Right atrium auricular region (tissue), 2 donors: ENCODE measurements around the gene DYSF. TPM values are rescaled to one million over a fixed set of nuclear protein-coding genes. Genes with fewer than 3 reads are reported as not detected.
A peak's percentile ranks its signal among the peaks of the same experiment; 100 is the strongest.

Source experiments
- DNase-seq: peaks from one replicate; pipeline ENCODE4 v3.0.0-alpha.2; 2019; ENCODE audit warnings: low spot score
- H3K27ac ChIP-seq, 2 donors: fragments of 200-600 bp; sonication (generic); 1 replicate in 1 of 2; 2 replicates in 1 of 2; pipeline ENCODE4 v1.5.1; 2016 to 2019
- H3K27me3 ChIP-seq, 2 donors: fragments of 200-600 bp; sonication (generic); one replicate each; pipeline versions ENCODE4 v1.5.1 to v1.6.0; 2017 to 2019
- H3K36me3 ChIP-seq: fragments of 200-600 bp; sonication (generic); one replicate; pipeline ENCODE4 v1.5.1; 2016
- H3K4me1 ChIP-seq, 2 donors: fragments of 200-600 bp; sonication (generic); one replicate each; pipeline versions ENCODE4 v1.5.1 to v1.6.0; 2017 to 2019
- H3K4me3 ChIP-seq, 2 donors: fragments of 200-600 bp; sonication (generic); 1 replicate in 1 of 2; 2 replicates in 1 of 2; pipeline ENCODE4 v1.5.1; 2017 to 2019; ENCODE audit warnings: mild to moderate bottlenecking in 1 of 2, moderate library complexity in 1 of 2
- H3K9me3 ChIP-seq, 2 donors: fragments of 200-600 bp; sonication (generic); one replicate each; pipeline ENCODE4 v1.5.1; 2019
- CTCF ChIP-seq, 2 donors: fragments of 200-600 bp; sonication (generic); IDR thresholded peaks; one replicate each; pipeline ENCODE4 v1.5.1; 2019; ENCODE audit warnings: antibody characterized with exemption in 2 of 2
- total RNA-seq, 2 donors: library from RNA; depleted of rRNA; stranded (reverse); fragments of >200 nt; gene quantifications; one replicate each; pipeline ENCODE4 v1.1.0, GENCODE V29; 2016

DYSF gene
- total RNA-seq, 2 donors from 2014 or later, result 31.3 to 52.1 TPM

- DNase-seq, result no peak
- no peak for TF ChIP-seq CTCF (IDR thresholded peaks at IDR 0.05)
- Histone ChIP-seq H3K9me3 (no peaks in the 10 kb centered on the region), H3K27ac (no peak overlapping the region), H3K4me1 (no peaks in the 10 kb centered on the region), H3K36me3 (peaks cover 47% of the 10 kb centered on the region), H3K27me3 (no peaks in the 10 kb centered on the region), H3K4me3 (no peak overlapping the region)
These were observed 114.7 kb downstream of the DYSF start for GRCh38 chr2:71568103-71568502.

GRCh38 chr2:71570511-71570910, 117.2 kb downstream of the DYSF start:
- Histone ChIP-seq H3K4me3 (no peak overlapping the region), H3K4me1 (peaks cover 0 to 11% of the 10 kb centered on the region in 2 donors), H3K36me3 (peaks cover 47% of the 10 kb centered on the region), H3K27me3 (no peaks in the 10 kb centered on the region), H3K27ac (no peak overlapping the region), H3K9me3 (no peaks in the 10 kb centered on the region)
- no peak for TF ChIP-seq CTCF (IDR thresholded peaks at IDR 0.05)
- no peak for DNase-seq

- Histone ChIP-seq H3K9me3 (no peaks in the 10 kb centered on the region), H3K4me1 (peaks cover 0 to 16% of the 10 kb centered on the region in 2 donors), H3K27me3 (no peaks in the 10 kb centered on the region), H3K36me3 (peaks cover 47% of the 10 kb centered on the region), H3K27ac (no peak overlapping the region), H3K4me3 (no peak overlapping the region)
- TF ChIP-seq CTCF (IDR thresholded peaks at IDR 0.05), result no peak
- DNase-seq, result no peak
These were observed 117.6 kb downstream of the DYSF start for GRCh38 chr2:71570951-71571460.

GRCh38 chr2:71571945-71572344, 118.6 kb downstream of the DYSF start:
- Histone ChIP-seq H3K4me1 (peaks cover 0 to 25% of the 10 kb centered on the region in 2 donors), H3K4me3 (no peak overlapping the region), H3K9me3 (no peaks in the 10 kb centered on the region), H3K27me3 (no peaks in the 10 kb centered on the region), H3K27ac (no peak overlapping the region), H3K36me3 (peaks cover 47% of the 10 kb centered on the region)
- no peak for TF ChIP-seq CTCF (IDR thresholded peaks at IDR 0.05)
- no peak for DNase-seq

GRCh38 chr2:71575966-71576365, 122.6 kb downstream of the DYSF start:
- Histone ChIP-seq H3K9me3 (no peaks in the 10 kb centered on the region), H3K4me1 (peaks cover 0 to 39% of the 10 kb centered on the region in 2 donors), H3K27ac (peak overlapping the region; percentile 6 to 7), H3K36me3 (peaks cover 31% of the 10 kb centered on the region), H3K4me3 (no peak overlapping the region), H3K27me3 (no peaks in the 10 kb centered on the region)
- no peak for TF ChIP-seq CTCF (IDR thresholded peaks at IDR 0.05)
- DNase-seq, result no peak

GRCh38 chr2:71576541-71576940, 123.2 kb downstream of the DYSF start:
- H3K9me3 ChIP-seq, result no peaks in the 10 kb centered on the region
- no peaks in the 10 kb centered on the region for H3K27me3 ChIP-seq
- peaks cover 0 to 44% of the 10 kb centered on the region in 2 donors for H3K4me1 ChIP-seq
- H3K27ac ChIP-seq, result peak overlapping the region; percentile 6 to 30
- peaks cover 25% of the 10 kb centered on the region for H3K36me3 ChIP-seq
- DNase-seq, result peak; percentile 81
- H3K4me3 ChIP-seq, result no peak overlapping the region
- TF ChIP-seq CTCF (IDR thresholded peaks at IDR 0.05), result no peak
